ACC112 (cell line): ENCODE results near the gene ZNF74.

Experiments
- H2AFZ ChIP-seq: fragments of 200-600 bp; sonication (generic); one replicate; pipeline ENCODE4 v1.6.0; 2017; ENCODE audit warnings: antibody characterized with exemption, low read length; ENCODE audit not compliant: unreplicated experiment
- H3K27ac ChIP-seq: fragments of 200-600 bp; sonication (generic); 2 replicates; pipeline ENCODE4 v1.5.1; 2014; ENCODE audit warnings: low read depth, mild to moderate bottlenecking, antibody characterized with exemption, low read length, moderate library complexity
- H3K27me3 ChIP-seq: fragments of 200-600 bp; sonication (generic); 2 replicates; pipeline ENCODE4 v1.6.1; 2014; ENCODE audit warnings: mild to moderate bottlenecking, antibody characterized with exemption, low read length, moderate library complexity, mixed read lengths; ENCODE audit not compliant: insufficient read depth
- H3K36me3 ChIP-seq: fragments of 200-600 bp; sonication (generic); 2 replicates; pipeline ENCODE4 v1.6.1; 2016; ENCODE audit warnings: mild to moderate bottlenecking, antibody characterized with exemption, low read length, moderate library complexity, mixed read lengths; ENCODE audit not compliant: insufficient read depth
- H3K4me1 ChIP-seq: fragments of 200-600 bp; sonication (generic); one replicate; pipeline ENCODE4 v1.6.1; 2016; ENCODE audit warnings: low read length, mixed read lengths; ENCODE audit not compliant: insufficient read depth, unreplicated experiment, control insufficient read depth
- H3K4me3 ChIP-seq: fragments of 200-600 bp; sonication (generic); 2 replicates; pipeline ENCODE4 v1.5.1; 2014; ENCODE audit warnings: mild to moderate bottlenecking, low read depth, low read length
- H3K79me2 ChIP-seq: fragments of 200-600 bp; sonication (generic); one replicate; pipeline ENCODE4 v1.6.0; 2016; ENCODE audit warnings: low read length; ENCODE audit not compliant: control insufficient read depth, unreplicated experiment, insufficient read depth

The ZNF74 gene

DNA sequence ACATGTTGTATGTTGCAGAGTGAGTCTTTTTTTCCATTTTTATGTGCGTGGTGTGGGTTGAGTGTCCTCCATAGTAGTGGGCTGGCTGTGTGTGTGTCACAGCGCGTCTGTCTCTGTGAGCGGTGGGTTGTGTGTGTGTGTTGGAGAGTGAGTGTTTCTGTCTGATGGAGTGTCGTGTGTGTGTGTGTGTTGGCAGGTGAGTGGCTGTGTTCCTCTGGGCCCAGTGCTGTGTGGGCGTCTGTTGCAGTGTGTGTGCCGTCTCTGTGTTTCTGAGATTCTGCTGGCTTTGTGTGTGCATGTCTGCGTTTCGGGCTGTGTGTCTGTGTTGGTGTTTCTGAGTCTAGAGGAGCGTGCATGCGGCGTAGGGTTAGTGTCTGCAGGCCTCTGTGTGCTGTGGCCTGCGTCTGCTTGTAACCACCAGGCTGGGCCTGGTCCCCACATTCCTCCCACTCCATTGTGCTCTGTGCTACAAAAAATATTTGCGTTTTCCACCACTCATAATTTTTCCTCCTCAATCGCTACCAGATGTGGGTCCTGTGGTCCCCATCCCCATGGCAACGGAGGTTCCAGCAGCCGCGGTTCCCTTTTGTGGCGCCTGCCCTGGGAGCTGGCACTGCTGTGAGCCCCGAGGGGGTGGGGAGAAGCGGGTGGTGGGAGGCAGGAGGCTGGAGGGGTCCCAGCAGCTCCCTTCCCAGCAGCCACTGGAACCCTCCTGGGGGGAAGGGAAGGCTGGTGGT is 28.5 kb downstream of the ZNF74 start:
- Histone ChIP-seq H3K27me3 (no peaks in the 10 kb centered on the region), H3K79me2 (no peaks in the 10 kb centered on the region), H3K4me1 (no peaks in the 10 kb centered on the region), H3K27ac (no peak overlapping the region), H3K36me3 (no peaks in the 10 kb centered on the region), H2AFZ (no peak overlapping the region), H3K4me3 (no peak overlapping the region)

DNA sequence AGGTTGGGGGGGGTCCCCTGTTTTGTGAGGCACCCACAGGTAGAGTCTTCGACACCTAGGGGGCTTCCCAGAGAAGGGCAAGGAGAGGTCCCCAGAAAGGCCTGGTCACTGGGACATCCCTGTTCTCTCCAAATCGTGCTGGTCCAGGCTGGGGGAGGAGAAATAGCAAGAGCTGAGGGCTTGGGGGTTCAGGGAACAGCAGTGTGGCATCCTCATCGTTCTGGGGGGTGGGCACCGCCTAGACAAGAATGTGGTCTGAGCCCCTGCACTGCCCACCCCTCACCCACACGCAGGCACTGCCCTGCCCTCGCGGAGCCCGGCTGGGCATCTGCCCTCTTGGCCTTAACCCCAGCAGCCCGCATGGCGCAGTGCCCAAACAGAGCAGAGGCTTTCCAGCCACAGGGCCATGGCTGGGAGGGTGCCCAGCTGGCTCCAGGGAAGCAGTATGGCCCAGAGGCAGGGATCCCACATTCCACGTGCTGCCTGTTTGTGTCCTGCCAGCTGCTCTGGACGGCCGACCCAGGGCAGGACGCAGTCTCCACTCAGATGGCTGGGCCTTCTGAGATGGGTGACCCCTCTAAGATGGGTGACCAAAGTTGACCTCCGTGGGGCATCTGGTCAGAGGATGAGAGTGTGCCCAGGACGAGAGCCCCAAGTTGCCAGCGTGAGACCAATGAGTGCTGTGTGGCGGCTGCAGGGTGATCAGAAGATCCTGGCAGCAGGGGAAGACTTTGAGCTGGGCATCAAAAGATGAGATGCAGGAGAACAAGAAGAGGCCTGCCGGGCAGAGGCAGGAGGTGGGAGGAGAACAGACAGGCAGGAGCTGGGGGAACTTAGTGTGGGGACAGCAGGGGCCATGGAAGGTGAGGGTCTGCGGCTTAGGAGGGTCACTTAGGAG is 29.3 kb downstream of the ZNF74 start:
- Histone ChIP-seq H3K27ac (no peak overlapping the region), H3K4me1 (no peaks in the 10 kb centered on the region), H3K4me3 (no peak overlapping the region)

DNA sequence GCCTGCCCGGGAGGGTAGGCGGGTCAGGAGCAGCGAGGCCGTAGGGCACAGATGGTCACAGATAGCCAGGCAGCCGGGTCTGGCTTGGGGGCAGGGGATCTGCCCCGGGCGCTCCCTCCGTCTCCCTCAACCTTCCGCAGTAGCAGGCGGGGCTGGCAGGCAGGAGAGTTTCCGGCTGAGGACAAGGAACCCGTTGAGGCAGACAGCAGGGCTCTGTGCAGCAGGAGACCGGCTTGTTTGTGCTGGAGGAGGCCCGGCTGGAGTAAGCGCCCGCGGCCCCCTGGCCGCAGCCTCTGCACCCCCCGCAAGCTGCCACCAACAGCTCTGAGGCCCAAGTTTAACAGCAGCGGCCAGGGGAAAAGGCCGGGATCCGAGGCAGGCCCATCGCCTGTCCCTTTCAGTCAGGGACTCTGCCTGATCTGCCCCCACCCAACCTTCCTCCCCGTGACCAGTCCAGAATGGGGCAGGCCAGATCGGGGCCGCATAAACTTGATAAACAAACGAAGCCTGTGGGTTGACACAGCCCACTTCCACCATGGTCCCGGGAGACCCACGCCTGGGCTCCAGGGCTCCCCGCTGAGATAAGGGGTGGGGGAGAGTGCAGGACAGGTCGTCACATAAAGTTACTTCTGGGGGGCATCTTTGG is 30.1 kb downstream of the ZNF74 start:
- no peaks in the 10 kb centered on the region for H3K27me3 ChIP-seq
- no peak overlapping the region for H3K4me3 ChIP-seq
- no peaks in the 10 kb centered on the region for H3K36me3 ChIP-seq
- no peaks in the 10 kb centered on the region for H3K79me2 ChIP-seq
- H3K27ac ChIP-seq: no peak overlapping the region
- no peak overlapping the region for H2AFZ ChIP-seq
- H3K4me1 ChIP-seq: no peaks in the 10 kb centered on the region

More for the DNA sequence above, 29.3 kb downstream of the ZNF74 start:
- Histone ChIP-seq H3K27me3 (no peaks in the 10 kb centered on the region), H3K36me3 (no peaks in the 10 kb centered on the region), H2AFZ (no peak overlapping the region), H3K79me2 (no peaks in the 10 kb centered on the region)

DNA sequence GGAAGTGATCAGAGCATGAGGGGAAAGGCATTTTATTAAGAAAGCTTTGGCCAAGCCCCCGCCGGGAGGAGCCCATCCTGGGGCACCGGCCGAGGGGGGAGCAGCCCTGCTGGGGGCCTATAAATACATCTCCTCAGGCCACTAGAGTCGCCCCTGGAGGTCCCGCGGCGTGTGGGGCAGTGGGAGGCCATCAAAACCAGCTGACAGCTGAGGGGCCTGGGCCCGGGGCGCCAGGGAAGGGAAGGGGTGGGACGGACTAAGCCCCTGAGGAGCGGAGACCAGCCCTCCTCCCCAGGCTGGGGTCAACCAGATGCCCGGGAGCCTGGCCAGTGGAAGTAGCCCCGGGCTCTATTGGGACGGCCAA is 30.6 kb downstream of the ZNF74 start:
- Histone ChIP-seq H3K27me3 (no peaks in the 10 kb centered on the region), H3K79me2 (no peaks in the 10 kb centered on the region), H3K36me3 (no peaks in the 10 kb centered on the region), H3K4me1 (no peaks in the 10 kb centered on the region), H3K4me3 (no peak overlapping the region), H3K27ac (no peak overlapping the region), H2AFZ (no peak overlapping the region)

DNA sequence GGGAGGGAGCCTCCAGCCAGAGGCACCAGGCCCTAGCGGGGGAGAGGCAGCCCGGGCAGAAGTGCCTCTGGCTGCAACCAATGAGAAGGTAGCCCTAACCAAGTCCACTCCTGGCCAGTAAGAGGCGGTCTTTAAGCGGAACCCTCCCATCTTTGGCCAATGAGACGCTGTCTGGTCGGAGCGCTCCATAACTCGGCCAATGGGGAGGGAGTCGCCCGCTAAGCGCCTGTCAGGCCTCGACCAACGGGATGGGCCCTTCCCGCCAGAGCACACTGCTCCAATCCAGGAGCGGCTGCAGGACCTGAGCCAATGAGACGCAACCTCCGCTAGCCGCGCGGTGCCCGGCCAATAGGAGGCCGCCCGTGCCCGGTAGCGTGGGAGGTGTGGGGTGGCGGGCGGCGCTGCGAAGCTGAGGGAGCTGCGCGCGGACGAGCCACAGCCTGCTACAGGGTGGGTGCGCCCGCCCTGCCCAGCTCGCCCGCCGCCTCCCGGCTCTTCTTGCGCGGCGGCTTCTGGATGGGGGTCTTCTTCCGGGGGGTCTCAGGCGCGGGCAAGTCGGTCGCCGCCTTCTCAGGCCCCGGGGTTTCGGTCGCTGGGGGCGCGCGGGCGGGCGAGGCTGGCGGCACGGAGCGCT is 31.1 kb downstream of the ZNF74 start:
- Histone ChIP-seq H3K79me2 (no peaks in the 10 kb centered on the region), H3K27ac (no peak overlapping the region), H2AFZ (no peak overlapping the region), H3K27me3 (no peaks in the 10 kb centered on the region), H3K4me1 (no peaks in the 10 kb centered on the region), H3K36me3 (no peaks in the 10 kb centered on the region), H3K4me3 (no peak overlapping the region)

DNA sequence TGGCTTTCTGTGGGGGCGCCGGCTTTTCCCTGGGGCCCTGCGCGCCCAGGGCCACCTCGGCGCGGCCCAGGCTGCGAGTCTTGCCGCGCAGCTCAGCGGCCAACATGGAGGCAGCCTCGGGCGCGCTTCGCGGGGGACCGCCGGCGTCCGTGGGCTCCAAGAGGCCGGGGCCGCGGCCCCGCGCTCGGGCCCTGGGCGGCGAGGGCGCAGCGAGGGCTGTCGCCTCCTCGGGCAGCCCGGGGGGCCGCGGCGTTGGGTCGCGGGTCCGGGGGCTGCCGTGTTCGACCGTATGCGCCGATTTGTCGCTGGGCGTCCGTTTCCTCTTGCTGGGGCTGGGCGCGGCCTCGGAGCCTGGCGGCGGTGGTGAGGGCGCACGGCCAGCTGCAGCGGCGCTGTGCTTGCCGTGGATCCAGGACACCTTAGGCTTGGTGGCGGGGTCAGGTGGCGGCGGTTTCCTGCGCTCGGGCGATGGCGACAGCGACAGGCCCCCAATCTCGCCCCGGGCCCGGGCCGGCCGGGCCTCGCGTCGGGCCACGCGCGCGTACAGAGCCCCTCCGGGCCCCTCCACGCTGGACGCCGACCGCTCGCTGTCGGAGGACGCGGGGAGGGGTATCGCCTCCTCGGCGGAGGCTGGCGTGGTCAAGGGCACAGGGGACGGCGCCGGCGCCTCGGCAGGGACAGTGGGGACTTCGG is 31.8 kb downstream of the ZNF74 start:
- no peaks in the 10 kb centered on the region for H3K27me3 ChIP-seq
- no peak overlapping the region for H3K27ac ChIP-seq
- H3K4me3 ChIP-seq: no peak overlapping the region
- no peaks in the 10 kb centered on the region for H3K4me1 ChIP-seq
- no peak overlapping the region for H2AFZ ChIP-seq
- no peaks in the 10 kb centered on the region for H3K36me3 ChIP-seq
- H3K79me2 ChIP-seq: no peaks in the 10 kb centered on the region

DNA sequence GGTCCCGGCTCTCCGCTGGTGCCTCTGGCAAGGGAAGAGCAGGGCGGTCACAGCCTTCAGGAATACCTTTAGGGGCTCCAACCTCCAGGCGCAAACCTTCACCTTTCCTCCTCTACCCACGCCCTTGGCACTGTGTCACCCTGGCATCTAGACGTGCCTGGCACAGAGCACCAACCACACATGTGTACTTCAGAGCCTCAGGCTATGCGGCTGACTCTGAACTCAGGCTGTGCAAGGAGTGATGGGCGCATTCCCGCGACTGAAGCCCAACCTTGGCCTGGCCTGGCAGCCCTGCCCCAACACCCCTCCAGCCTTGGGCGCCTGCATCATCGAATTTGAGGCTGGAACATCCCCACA is 32.3 kb downstream of the ZNF74 start:
- Histone ChIP-seq H3K27ac (no peak overlapping the region), H3K4me3 (no peak overlapping the region), H3K4me1 (no peaks in the 10 kb centered on the region), H3K27me3 (no peaks in the 10 kb centered on the region), H3K36me3 (no peaks in the 10 kb centered on the region), H3K79me2 (no peaks in the 10 kb centered on the region), H2AFZ (no peak overlapping the region)

DNA sequence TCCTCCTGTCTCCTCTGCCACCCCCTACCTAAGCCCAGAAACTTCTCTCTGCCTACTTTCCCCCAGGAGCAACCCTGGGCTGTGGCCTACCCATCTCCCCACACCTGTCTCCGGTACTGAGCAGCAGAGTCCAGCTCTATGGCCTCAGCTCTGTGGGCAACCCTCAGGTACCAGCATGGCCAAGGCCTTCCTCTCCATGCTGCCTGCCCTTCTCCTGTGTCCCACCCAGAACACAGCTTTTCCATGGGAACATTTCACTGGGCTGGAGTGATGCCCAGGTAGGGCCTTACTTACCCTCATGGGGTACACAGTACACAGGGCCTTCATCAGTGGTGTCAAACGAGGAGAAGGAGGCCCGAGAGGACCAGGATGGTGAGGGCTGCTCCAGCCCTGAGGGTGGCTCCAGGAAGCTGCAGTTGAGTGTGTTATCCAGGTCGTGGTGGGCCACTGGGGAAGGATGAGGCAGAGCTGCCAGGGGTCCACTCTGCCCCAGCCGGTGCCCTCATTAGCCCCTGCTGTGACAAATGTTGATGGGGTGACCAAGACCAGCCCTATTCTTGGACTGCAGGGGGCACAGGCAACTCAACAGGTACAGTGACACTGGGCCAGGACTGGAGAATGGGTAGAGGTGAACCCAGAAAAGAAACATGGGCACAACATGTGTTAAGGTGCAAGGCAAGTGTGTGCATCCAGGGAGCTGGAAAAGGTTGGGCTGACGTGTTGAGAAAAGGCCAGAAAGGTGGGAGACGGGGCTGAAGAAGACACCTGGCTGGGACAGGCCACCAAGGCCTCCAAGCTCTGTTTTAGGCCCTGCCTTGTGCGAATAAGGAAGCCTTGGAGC is 33.4 kb downstream of the ZNF74 start:
- Histone ChIP-seq H2AFZ (no peak overlapping the region), H3K4me3 (no peak overlapping the region), H3K27me3 (no peaks in the 10 kb centered on the region), H3K4me1 (no peaks in the 10 kb centered on the region), H3K27ac (no peak overlapping the region), H3K79me2 (peaks cover 3% of the 10 kb centered on the region), H3K36me3 (no peaks in the 10 kb centered on the region)

DNA sequence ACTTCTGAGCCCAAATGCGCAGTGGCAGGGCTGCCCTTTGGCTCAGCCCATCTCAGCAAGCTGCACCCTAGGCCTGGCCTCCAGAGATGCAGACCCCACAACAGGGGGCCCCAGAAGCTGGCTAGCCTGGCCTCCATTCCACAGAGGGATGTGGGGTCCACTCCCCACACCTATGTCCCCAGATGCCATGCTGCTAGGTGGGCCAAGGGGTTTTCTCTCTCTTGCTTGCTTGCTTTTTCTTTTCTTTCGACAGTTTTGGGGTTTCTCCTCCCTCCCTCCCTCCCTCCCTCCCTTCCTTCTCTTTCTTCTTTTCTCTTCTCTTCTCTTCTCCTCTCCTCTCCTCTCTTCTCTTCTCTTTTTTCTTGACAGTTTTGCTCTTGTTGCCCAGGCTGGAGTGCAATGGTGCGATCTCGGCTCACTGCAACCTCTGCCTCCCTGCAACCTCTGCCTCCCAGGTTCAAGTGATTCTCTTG is 34.0 kb downstream of the ZNF74 start:
- H3K4me3 ChIP-seq: no peak overlapping the region
- no peaks in the 10 kb centered on the region for H3K4me1 ChIP-seq
- no peak overlapping the region for H3K27ac ChIP-seq
- no peak overlapping the region for H2AFZ ChIP-seq
- H3K79me2 ChIP-seq: peaks cover 5% of the 10 kb centered on the region
- no peaks in the 10 kb centered on the region for H3K27me3 ChIP-seq
- no peaks in the 10 kb centered on the region for H3K36me3 ChIP-seq
